Adrenal gland (tissue), 5 donors: ENCODE measurements around the gene AKR1B1.

Source experiments
- CTCF ChIP-seq, 6 experiments: fragments of 450-650 bp in 4 of 6; fragments of 200-600 bp in 2 of 6; sonication (generic) in 1 of 6; IDR thresholded peaks; 1 replicate in 5 of 6; 2 replicates in 1 of 6; pipeline versions ENCODE4 v1.5.1 to v1.8.0; 2016 to 2021; ENCODE audit warnings: antibody characterized with exemption in 6 of 6, mild to moderate bottlenecking in 2 of 6, moderate library complexity in 1 of 6
- POLR2A ChIP-seq, 2 donors: fragments of 450-650 bp; IDR thresholded peaks; one replicate each; pipeline ENCODE4 v1.6.1; 2017; ENCODE audit warnings: antibody characterized with exemption in 2 of 2, mild to moderate bottlenecking in 2 of 2, moderate library complexity in 1 of 2
- donor health status: DM: no; HTN: no; CAD: no.

- TF ChIP-seq CTCF (IDR thresholded peaks at IDR 0.05) (no peak), POLR2A (IDR thresholded peaks at IDR 0.05) (no peak)
These were observed 24.4 kb upstream of the AKR1B1 start for GRCh38 chr7:134483296-134483695.
